ENCODE measurements around the gene PHF14.

- no peak for TF ChIP-seq POLR2A (IDR thresholded peaks at IDR 0.05; ENCODE audit: low read depth, low read length)
- no peak for TF ChIP-seq POLR2AphosphoS5 (IDR thresholded peaks at IDR 0.05; ENCODE audit: low read depth, low read length)
Measured at GRCh38 chr7:11196143-11196542, 222.5 kb downstream of the PHF14 start.

Data from GM12892 (cell line).